GM19397 (cell line): ENCODE data around the gene MTRF1.

Source experiments
- ATAC-seq: cut with Tn5 transposase; IDR thresholded peaks from one replicate; pipeline ENCODE4 v1.9.1; 2021; ENCODE audit warnings: mild to moderate bottlenecking, moderate library complexity; ENCODE audit not compliant: unreplicated experiment

The MTRF1 gene, protein sequence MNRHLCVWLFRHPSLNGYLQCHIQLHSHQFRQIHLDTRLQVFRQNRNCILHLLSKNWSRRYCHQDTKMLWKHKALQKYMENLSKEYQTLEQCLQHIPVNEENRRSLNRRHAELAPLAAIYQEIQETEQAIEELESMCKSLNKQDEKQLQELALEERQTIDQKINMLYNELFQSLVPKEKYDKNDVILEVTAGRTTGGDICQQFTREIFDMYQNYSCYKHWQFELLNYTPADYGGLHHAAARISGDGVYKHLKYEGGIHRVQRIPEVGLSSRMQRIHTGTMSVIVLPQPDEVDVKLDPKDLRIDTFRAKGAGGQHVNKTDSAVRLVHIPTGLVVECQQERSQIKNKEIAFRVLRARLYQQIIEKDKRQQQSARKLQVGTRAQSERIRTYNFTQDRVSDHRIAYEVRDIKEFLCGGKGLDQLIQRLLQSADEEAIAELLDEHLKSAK

DNA sequence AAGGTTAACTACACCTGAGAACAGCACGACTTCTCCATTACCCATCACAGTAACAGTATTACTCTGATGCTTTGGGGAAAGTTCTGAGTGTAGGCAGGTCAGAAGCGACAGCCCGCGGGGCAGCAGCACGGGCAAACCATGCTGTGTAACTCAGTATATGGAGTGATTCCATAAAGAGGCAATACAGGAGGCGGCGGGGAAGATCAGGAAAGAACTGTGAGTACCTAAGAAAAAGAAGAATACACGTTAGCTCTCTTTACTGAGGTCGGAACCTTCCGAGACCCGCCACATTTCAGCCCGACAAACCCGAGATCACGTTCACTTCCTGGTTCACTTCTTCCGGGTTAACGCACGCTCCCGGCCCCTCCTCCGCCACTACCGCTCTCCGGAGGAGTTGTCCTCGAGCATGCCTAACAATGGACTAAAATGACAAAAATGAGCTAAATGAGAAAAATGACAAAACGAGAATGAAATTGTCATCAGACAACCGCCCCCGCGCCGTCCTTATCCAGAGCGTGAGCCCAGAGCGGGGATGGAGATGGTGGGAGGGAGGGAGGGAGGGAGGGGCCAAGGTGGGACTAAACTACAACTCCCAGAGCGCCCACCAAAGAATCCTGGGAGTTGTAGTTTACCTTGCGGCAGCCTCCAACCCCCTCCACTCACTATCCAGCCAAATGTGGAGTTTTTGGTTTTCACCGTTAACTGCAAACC is at the start of gene MTRF1:
TSS of gene MTRF1 (minus strand) at position 316 of the 711 bp plus-strand sequence. CDS start 2,669 bp downstream, outside the sequence.
- peak; percentile 97 for ATAC-seq

DNA sequence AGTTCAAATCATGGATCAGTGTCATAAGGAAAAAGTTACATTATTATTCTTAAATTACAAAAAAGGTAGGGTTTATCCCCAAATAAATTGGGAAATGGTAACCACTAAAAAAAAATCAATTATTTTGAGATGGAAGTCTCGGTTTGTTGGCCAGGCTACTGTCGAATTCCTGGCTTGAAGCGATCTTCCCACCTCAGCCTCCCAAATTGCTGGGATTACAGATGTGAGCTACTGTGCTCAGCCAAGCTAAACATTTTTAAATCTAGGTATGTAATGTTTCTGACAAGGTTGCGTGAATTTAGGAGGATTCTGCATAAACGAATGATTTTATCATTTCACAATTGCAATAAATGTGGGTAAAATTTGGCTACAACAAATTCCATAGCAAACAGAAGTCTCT is 49.7 kb upstream of the MTRF1 start:
- ATAC-seq: no peak

DNA sequence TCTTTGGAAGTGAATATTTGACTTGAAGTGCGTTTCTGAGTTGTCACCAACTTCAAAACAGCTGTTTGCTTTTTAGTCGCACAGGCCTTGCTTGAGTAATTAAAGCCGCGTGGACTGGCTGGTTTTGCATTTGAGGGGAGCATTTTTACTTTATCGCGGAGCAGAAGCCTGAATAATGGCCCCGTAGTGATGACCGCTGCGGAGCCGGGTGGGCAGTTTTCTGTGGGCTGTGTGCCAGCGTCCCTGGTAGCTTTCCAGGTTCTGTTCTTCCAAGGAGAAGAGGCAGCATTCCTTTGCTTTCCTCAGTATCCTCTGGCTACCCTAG is 48.8 kb upstream of the MTRF1 start:
- ATAC-seq: no peak

DNA sequence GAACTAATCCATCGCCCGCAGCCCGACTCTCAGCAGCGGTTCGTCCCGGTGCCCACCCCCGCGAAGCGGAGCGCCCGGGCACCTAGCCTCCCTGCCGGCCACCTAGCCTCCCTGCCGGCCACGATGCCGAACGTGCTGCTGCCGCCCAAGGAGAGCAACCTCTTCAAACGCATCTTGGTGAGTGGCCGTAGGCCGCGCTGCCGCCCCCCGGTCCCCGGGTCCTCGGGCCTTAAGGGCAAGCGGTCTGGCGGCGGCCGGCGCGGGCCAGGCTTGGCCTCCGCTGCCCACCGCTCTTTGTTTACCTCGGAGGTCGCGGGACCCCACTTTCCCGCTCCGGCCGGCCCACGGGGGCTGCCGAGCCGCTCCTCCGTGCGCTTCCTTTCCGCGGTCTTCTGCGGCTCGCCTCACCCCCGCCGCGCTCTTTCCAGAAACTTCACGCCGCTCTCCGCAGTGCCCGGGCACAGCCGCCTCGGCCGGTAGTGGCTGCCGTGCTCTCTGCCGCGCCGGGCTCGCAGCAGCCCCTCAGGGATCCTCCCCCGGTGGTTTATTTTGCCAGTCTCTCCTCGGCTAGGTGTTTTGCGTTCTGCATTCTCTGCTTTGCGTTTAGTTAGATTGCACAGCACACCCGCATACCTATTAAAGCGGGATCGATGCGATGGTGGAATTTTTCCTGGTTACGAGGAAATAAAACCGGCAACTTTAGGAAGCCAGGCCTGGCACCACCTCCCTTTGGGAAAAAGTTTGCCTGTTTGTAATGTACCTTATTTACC is 48.2 kb upstream of the MTRF1 start:
- ATAC-seq: peak; percentile 55

DNA sequence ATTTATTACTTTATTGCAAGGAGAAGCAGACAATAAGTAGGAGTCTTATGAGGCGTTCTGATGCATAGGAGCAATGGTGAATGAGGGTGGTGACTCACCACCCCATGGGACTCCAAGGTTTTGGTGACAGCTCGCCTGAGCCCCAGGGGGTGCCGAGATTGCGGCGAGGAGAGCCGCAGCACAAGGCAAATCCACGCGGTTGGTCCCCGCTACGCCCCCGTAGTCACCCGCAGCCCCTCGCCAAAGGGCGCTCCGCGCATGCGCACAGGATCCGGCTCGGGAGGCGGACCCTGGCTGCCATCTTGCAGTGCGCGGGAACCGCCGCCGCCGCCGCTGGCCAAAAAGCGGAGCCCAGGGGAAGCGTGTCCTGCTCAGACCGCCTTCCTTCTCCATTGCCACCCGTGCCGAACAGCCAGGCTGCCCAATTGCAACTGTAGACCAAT is 47.6 kb upstream of the MTRF1 start, which contains the start of gene NAA16:
TSS of gene NAA16 (plus strand) at position 305 of the 443 bp plus-strand sequence. CDS start 262 bp downstream, outside the sequence.
- peak; percentile 78 for ATAC-seq

DNA sequence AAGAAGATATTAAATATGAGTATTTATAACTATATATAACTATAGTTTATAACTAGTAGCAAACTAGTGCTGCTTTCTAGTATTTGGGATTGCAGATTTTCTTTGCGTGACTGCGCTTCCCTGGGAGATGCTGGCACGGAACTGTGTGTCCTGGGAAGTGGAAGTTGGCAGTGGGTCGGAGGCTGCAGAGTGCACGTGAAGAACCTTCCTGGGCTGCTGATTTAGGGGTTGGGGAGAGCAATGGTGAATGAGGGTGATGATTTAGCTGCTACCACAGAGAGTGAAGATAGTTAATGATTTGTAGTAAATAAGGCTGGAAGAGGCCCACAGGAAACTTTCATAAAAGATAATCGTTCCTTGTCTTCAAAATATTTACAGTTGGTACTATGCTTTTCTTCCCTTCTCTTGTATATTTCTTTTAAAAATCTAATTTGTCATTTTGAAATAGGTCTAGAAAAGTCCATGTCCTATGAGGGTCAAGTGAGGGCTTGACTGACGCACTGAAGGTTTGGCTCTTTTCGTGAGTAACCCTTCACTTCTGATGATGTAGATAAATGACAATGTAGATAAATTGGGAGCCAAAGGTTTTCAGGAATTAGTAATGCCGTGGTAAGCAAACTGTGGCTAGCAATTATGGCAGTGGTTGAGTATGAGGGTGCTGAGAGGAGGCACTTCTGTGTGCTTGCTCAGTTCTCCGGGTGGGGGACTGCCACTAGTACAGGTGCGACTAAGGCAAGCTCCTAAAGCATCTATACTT is 44.7 kb upstream of the MTRF1 start:
- ATAC-seq: no peak

DNA sequence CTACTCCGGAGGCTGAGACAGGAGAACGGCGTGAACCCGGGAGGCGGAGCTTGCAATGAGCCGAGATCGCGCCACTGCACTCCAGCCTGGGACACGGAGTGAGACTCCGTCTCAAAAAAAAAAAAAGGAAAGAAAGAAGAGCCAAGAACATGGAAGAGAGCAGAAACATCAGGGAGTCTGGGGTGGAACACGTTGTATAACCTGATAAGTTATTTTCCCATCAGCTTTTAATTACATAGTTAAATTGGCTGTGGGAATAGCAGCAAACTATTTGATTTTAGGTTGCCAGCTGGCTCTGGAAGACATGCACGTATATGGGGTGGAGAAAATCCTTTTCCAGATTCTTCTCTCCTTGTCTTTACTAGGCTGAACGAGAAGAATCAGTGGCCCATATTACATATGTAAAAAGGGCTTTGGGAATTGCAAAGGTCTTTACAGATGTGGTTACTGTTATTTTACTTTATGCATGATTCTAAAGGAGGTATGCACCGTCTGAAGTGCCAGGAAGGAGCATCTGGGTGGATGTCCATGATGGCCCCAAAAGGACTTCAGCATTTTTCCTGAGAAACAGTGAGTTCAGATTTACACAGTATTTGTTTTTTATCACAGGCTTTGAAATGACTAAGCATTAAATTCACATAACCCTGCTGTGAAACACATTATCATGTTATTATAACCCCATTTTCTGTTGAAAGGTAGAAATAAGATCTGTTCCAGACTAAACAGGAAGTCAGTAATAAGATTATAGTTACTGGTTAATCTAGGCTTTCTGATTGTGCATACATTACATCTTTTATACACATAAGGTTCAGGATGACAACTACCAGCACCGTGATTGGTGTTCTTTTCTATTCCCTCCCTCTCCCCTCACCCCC is 43.1 kb upstream of the MTRF1 start:
- no peak for ATAC-seq

DNA sequence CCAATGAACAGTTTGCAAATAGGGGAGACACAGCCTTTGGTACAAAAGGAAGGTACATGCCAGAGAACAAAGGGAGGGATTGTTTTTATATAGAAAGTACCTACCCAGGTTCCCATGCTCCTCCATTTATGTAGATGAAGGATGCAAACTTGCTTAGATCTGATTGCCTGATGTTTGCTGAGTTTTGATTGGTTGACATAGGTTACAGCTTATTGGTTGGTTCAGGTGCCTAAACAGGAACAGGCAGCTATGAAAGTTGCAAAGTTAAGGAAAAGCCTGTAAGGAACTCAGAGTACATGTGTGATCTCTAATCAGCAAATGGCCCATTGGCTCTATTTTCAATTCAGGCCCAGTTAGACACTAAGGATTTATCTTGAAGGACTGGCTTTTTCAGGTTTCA is 41.2 kb upstream of the MTRF1 start:
- ATAC-seq: no peak

DNA sequence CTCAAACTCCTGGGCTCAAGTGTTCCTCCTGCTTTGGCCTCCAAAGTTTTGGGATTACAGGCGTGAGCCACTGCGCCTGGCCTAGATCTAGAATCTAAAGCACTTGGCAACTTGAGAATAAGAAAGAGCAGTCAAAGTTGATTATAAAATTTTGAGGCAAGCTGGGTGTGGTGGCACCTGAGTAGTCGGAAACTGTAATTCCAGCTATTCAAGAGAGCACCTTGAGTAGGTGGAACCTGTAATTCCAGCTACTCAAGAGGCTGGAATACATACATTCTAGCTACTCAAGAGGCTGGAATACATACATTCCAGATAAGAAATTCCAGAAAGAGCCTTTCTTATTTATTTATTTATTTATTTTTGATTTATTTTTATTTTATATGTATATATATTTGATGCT is 39.4 kb upstream of the MTRF1 start:
- ATAC-seq: no peak

DNA sequence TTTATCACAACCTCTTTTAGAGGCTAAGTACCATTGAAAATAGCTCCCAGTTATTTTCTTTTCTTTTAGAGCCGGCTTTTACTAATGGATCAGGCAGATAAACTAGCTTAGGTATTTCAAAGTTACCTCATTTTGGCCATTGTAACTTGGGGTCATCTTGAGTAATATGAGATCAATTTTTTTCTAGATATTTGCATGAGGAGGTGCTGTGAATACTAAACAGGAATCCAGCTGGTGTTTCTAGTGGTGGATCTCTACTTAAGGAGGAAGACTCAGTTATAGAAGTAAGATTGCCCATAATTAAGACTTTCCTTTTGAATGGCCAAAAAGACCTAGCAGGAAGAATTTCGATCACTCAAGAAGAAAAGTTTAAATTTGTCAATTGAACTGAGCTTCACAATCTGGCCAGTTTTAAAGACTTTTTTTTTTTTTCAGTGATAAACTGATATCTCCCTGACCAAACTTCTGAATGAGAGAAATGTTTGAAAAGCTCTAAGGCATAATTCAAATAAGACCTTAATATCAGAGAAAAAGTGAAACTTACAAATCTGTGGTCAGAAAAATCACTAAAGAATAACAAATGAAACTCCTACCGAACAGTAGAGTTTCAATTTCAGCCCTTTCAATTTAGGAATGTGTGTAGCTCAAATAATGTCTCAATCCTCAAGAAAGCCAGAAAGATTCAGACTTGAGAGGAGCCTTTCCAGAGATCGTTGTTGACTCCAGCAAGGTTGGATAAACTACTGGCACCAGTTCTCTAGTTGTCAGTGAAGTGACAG is 36.1 kb upstream of the MTRF1 start:
- no peak for ATAC-seq

DNA sequence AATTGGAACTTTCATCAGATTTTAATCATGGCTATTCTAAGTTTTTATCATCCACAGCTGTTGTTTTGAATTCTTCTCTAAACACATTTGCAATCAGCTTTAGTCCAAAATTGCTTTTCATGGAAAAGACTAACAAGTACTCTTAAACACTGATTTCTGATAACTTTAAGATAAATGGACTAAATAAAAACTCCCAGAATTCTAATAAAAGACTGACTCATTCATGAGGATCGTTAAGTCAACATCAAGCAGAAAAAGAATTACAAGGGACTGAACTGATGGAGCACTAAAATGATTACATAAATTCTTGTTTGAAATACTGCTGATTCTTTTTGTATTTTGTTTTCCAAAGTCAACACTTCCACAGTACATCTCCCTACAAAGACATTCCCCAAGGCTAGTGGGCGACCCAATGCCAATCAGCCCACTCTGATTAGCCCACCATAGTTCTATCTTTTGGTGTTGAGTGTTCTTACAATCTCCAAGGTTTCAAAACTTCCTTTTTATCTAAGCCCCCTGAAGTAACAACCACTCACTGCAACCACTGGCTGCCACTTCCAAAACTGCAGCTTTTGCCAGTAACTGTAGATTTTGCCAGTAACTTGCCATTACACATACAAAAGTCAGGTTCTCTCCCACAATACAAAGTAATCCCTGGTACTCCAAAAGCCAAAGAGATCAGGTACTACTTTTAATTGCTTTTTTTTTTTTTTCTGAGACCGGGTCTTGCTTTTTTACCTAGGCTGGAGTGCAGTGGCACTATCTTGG is 33.7 kb upstream of the MTRF1 start:
- no peak for ATAC-seq

DNA sequence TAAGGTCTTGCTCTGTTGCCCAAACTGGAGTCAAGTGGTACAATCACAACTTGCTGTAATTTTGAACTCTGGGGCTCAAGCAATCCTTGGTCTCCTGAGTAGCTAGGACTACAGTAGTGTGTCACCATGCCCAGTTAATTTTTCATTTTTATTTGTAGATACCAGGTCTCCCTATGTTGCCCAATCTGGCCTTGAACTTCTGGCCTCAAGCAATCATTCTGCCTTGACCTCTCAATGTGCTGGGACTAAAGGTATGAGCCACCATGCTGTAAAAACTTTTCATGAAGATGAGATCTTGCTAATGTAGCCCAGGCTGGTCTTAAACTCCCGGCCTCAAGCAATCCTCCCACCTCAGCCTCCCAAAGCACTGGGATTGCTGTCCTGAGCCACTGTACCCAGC is 32.6 kb upstream of the MTRF1 start:
- no peak for ATAC-seq

DNA sequence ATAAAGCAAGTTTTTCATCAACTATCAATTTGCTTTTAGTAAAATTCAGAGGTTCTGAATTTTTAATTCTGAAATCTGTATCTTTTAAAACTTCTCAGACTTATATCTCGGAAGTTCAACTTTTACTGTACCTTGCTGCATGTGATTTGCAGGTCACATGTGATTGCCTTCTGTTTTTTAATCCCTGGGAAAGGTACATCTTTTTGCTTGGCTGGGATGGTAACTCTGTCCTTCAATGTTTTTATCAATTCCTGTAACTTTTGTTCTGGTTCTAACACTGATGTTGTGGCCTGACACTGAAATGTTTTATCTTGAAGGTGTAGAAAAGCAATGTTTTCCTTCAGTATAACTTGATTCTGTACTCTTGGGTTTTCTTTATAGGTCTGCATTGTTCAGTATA is 31.5 kb upstream of the MTRF1 start:
- ATAC-seq: no peak

DNA sequence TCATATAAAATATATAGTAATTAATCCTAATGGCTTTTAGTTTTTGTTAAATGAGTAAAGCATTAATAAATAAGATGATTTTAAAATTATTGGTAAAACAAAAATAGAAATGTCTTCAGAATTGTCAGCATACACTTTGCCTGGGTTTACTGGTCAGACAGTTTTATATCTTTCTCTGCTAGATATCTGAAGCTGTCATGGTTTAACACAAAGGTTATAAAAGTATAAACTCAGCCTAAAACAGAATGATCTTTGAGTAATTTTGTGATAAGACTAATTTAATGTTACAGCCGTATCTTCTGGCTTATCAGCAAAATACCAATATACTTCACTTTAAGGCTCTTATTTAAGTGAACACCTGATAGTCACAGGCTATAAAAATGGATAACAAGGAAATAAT is 29.9 kb upstream of the MTRF1 start:
- no peak for ATAC-seq

DNA sequence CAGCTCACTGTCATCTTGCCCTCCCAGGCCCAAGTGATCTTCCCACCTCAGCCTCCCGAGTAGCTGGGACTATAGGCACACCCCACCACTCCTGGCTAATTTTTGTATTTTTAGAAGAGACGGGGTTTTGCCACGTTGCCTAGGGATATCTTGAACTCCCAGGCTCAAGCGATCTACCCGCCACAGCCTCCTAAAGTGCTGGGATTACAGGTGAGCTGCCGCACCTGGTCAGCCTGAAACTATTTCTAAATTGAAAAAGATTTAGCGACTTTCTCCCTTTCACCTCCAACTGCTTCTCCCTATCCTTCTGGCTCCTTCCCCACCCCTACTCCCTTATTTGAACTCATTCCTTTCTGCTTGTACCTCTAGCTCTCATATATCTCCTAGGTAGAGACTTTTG is 27.9 kb upstream of the MTRF1 start:
- ATAC-seq: no peak

DNA sequence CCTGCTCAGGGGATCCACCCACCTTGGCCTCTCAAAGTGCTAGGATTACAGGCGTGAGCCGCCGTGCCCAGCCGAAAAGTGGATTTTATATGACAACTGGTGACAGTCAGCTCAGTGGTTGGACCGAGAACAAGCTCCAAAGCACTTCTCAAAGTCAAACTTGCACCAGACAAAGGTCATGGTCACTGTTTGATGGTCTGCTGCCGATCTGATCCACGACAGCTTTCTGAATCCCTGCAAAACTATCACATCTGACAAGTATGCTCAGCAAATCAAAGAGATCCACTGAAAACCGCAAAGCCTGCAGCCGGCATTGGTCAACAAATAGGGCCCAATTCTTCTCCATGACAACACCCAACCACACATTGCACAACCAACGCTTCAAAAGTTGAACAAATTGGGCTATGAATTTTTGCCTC is 26.1 kb upstream of the MTRF1 start:
- ATAC-seq: no peak

DNA sequence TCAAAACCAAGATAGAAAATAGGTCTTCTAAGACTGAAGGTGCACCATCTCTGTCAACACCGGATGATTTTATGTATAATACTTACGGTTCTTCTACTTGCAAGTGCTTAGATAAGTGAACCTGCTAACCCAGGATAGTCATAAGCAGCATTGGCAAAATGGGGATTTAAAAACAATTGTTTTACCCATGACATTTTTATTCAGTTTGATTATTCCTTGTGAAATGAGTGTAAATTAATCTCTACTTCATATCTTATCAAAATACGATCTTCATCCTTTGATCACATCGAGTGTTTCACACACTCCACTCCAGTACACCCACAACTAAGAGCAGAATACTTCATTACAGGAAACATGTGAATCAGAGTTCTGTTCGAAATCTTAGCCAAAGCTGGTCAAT is 23.0 kb upstream of the MTRF1 start:
- no peak for ATAC-seq
